Epithelial cell of esophagus (primary cell): ENCODE measurements around the gene BAIAP2.

Experiments used
- DNase-seq: peaks from one replicate; pipeline ENCODE4 v3.0.0; 2010; ENCODE audit warnings: low read depth
- H3K4me3 ChIP-seq: 2 replicates; pipeline ENCODE4 v1.5.1; 2011; ENCODE audit warnings: mild to moderate bottlenecking, low read length, control low read depth
- TF ChIP-seq, protein P1 (sequence below): IDR thresholded peaks from 2 replicates; pipeline ENCODE4 v1.5.1; 2011; ENCODE audit warnings: low read depth, mild to moderate bottlenecking, low read length, control low read depth, inconsistent platforms; ENCODE audit not compliant: insufficient read depth; ENCODE audit errors: missing control alignments

BAIAP2 gene

DNA sequence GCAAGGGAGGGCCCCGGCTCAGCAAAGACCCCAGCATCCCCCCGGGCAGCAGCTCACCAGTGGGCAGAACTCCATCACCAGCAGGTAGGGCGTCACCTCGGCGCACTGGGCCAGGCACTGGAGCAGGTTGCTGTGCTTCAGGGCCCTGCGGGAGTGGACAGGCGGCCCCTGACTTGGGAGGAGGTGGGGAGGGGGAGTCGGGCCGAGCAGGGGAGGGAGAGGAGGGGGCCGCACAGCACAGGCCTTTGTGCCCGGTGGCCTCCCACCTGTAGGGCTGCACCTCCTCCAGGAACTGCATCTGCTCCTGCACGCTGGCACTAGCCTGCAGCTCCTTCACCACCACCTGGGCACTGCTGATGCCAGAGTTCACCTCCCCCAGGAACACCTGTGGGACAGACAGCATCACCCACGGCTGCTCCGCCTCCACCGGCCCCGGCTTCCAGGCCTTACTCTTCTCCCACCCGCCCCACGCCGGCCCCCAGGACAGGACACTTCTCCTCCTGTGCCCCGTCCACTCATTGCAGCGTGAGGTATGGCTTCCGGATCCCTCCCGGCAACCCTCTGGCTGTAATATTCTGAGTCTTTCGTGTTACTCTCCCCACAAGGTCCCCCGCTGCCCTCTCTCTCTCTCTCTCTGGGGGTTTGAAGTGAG, 92.7 kb downstream of the BAIAP2 start:
- DNase-seq: no peak
- TF ChIP-seq, protein P1, sequence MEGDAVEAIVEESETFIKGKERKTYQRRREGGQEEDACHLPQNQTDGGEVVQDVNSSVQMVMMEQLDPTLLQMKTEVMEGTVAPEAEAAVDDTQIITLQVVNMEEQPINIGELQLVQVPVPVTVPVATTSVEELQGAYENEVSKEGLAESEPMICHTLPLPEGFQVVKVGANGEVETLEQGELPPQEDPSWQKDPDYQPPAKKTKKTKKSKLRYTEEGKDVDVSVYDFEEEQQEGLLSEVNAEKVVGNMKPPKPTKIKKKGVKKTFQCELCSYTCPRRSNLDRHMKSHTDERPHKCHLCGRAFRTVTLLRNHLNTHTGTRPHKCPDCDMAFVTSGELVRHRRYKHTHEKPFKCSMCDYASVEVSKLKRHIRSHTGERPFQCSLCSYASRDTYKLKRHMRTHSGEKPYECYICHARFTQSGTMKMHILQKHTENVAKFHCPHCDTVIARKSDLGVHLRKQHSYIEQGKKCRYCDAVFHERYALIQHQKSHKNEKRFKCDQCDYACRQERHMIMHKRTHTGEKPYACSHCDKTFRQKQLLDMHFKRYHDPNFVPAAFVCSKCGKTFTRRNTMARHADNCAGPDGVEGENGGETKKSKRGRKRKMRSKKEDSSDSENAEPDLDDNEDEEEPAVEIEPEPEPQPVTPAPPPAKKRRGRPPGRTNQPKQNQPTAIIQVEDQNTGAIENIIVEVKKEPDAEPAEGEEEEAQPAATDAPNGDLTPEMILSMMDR: no peak
- no peak overlapping the region for H3K4me3 ChIP-seq

DNA sequence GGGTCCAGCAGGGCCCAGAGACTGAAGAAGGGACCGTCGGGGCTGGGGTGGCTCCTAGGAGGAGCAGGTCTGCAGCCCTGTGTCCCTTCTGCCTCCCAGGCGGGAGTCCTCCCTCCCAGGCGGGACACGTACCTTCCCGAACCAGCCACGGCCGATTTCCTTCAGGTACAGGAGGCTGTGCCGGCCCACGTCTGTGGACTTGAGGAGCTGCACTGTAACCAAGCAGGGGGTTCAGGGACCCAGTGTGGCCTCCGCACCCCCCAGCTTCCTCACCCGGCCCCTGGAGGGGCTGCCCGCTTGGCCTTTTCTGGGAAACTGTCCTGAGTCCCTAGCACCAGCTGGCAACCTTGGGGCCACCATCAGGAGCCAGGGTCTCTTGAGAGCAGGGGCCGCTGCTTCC, 93.4 kb downstream of the BAIAP2 start:
- no peak for DNase-seq
- H3K4me3 ChIP-seq: no peak overlapping the region
- TF ChIP-seq, protein P1: no peak

DNA sequence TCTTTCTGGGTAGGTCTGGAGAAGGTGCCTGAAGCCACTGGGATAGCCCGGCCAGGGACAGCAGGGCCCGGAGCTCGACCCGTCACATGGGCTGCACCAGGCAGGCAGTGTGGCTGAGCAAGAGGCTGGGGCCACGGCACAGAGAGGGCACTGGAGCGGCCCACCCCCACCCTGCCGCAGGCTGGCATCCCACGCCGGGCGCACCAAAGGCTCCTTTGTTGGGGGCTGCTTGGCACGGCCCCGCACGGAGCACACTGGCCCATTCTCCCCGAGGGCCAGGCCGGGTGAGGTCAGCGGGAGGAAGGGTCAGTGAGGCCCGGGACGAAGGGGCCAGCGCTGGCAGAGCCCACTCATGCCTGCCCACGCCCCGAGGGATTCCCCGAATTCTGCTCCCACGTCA, 93.8 kb downstream of the BAIAP2 start:
- no peak overlapping the region for H3K4me3 ChIP-seq
- no peak for DNase-seq
- TF ChIP-seq, protein P1: no peak

DNA sequence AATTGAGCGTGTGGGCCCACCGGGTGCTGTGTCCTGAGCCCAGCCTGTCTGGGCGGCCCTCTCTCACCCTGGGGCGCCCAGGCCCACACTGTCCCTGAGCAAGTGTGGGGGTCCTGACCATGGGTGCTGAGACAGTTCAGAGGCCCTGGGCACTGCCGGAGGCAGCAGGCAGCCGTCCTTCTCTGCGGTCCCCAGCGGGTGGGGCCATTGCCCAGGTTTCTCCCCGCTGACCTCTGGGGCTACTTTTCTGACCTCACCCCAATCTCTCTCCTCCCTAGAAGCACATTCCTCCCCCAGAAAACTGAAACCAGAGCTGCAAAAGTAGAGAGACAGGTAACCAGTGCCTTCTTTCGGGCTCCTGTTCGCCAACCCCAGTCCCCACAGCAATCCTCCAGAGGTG, 94.3 kb downstream of the BAIAP2 start:
- TF ChIP-seq, protein P1: no peak
- DNase-seq: no peak
- H3K4me3 ChIP-seq: no peak overlapping the region

DNA sequence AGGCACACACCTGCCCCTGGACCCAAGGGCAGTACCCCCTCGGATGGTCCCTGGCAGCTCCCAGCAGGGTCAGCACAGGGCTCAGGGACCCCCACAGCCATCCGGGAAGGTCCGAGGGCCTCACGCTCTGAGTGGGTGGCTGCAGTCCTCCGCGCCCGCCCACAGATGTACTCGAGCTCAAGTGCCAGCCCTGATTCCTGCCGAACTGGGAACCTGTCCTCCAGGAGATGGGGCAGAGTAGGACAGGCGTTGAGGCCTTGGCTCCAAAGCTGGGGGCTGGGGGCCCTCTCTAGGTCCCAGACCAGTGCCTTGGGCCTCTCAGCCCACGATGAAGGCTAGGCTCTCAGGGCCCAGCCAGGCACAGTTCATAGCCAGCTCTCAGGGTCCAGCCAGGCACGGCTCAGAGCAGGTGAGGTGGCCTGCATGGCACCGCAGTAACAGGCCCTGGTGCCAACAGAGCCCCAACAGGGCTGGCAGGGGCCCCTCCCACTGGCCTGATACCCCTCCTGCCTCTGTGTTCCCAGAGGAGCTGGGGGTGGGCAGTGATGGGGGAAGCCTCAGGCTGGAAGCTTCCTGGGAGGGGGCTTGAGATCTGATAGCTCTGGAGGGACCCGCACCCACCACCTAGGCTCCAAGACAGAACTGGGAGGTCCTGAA, 94.9 kb downstream of the BAIAP2 start:
- DNase-seq: no peak
- no peak overlapping the region for H3K4me3 ChIP-seq
- TF ChIP-seq, protein P1: no peak

DNA sequence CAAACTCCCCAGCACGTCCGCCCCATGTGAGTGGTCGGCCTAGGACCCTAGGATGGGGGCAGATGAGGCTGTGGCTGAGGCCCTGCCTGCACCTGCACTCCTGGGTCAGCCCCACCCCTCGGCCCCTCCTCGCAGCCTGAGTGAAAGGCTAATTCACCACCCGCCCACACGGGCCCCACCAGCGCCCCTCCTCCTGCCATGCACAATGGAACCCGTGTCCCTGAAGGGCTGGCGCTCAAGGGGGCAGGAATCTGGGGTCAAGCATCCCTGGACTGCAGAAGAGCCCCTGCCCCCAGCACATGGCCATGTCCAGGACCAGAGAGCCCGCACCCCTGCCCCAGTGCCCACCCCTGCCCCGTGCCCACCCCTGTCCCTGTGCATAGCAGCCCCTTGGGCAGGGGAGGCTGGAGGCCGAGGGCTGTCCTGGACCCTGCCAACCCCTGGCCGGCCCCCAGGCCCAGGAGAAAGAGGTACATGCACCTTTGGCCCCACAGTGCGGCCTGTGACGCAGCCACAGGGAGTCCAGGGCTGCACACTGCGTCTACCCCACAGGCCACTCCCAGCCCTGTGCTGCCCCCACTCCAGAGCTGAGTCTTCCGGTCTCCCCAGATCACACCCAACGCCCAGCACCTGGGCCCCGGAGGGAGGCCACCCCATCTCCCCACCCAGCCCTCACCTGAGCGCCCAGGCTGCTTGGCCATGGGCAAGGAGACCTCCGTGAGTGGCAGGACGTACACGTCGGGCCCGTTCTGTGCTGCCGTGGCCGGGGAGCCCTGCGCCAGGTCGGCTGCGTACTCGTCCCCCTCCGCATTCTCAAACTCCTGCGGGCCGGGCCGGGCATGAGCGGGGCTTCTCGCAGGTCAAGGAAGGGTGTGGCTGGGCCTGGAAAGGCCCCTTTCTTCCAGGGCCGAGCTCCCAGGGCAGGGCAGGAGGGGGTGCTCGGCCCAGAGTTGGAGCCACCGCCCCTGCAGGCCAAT, 95.7 kb downstream of the BAIAP2 start:
- TF ChIP-seq, protein P1: no peak
- DNase-seq: no peak
- no peak overlapping the region for H3K4me3 ChIP-seq
